Measurements from ENCODE around the gene STYXL2.

The STYXL2 gene

GRCh38 chr1:167082511-167083027 lies 11.3 kb upstream of the STYXL2 start:
- H3K36me3 ChIP-seq (ENCODE audit: insufficient read depth, low read length): no peaks in the 10 kb centered on the region
- no peaks in the 10 kb centered on the region for H3K4me1 ChIP-seq (ENCODE audit: insufficient read depth, low read length)
- no peaks in the 10 kb centered on the region for H3K27me3 ChIP-seq (ENCODE audit: control insufficient read depth in 1 of 2, insufficient read depth in 2 of 2, low read length in 2 of 2)
- no peaks in the 10 kb centered on the region for H3K9me3 ChIP-seq (ENCODE audit: low read length)
- H3K9ac ChIP-seq (ENCODE audit: low read length): no peak overlapping the region
- no peak overlapping the region for H3K27ac ChIP-seq (ENCODE audit: low read depth, low read length)
- no peak overlapping the region for H3K4me3 ChIP-seq (ENCODE audit: low read depth in 1 of 2, low read length in 2 of 2)

DNA sequence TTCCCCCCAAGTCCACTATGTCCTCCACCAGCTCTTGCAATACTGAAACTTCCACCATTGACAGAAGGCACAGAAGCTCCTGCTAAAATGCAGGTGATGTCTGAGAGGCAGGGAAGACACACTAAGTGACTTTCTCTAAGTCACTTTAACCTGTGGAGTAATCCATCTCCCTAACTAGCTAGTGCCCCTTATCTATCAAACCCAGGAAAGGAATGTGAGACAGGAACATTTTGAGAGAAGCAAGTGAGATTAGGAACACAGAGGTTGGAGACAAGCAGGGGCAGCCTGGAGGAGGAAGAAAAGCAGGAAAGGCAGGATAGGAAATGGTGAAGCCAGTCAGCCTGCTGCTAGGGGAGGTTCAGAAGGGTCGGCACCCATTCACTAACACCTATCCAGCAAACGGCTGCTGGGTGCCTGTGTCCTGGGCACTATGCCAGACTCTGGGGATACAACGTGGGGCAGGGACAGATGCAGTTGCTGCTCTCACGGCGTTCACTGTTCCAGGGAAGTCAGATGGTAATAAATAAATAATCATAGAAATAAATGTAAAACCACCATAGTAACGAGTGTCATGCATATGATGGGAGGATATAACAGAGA lies 10.7 kb upstream of the STYXL2 start:
- Histone ChIP-seq H3K4me3 (ENCODE audit: low read depth in 1 of 2, low read length in 2 of 2) (no peak overlapping the region), H3K27ac (ENCODE audit: low read depth, low read length) (no peak overlapping the region), H3K4me1 (ENCODE audit: insufficient read depth, low read length) (no peaks in the 10 kb centered on the region), H3K27me3 (ENCODE audit: control insufficient read depth in 1 of 2, insufficient read depth in 2 of 2, low read length in 2 of 2) (no peaks in the 10 kb centered on the region), H3K9me3 (ENCODE audit: low read length) (no peaks in the 10 kb centered on the region), H3K9ac (ENCODE audit: low read length) (no peak overlapping the region), H3K36me3 (ENCODE audit: insufficient read depth, low read length) (no peaks in the 10 kb centered on the region)

GRCh38 chr1:167083871-167084270 lies 10.0 kb upstream of the STYXL2 start:
- H3K27ac ChIP-seq (ENCODE audit: low read depth, low read length): no peak overlapping the region
- H3K9ac ChIP-seq (ENCODE audit: low read length): no peak overlapping the region
- no peaks in the 10 kb centered on the region for H3K9me3 ChIP-seq (ENCODE audit: low read length)

DNA sequence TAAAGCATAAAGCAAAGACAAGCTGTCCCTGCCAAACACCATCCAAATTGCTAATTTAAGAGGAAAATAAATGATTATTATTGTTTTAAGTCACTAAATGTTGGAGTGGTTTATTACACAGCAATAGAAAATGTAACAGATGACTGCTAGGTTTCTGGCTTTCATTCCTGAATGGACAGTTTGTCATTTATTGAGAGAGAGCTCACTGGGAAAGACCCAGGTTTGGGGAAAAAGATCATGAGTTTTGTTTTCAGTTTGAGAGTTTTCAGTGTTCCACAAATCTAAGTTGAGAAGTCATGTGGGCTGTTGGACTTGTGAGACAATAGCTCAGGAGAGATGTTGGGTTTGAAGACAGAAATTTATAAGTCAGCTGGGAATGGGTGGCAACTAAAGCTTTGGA lies 9.1 kb upstream of the STYXL2 start:
- H3K9me3 ChIP-seq (ENCODE audit: low read length): no peaks in the 10 kb centered on the region
- no peak overlapping the region for H3K27ac ChIP-seq (ENCODE audit: low read depth, low read length)
- no peak overlapping the region for H3K4me3 ChIP-seq (ENCODE audit: low read depth in 1 of 2, low read length in 2 of 2)
- no peaks in the 10 kb centered on the region for H3K36me3 ChIP-seq (ENCODE audit: insufficient read depth, low read length)
- H3K4me1 ChIP-seq (ENCODE audit: insufficient read depth, low read length): no peaks in the 10 kb centered on the region
- H3K27me3 ChIP-seq (ENCODE audit: control insufficient read depth in 1 of 2, insufficient read depth in 2 of 2, low read length in 2 of 2): no peaks in the 10 kb centered on the region
- H3K9ac ChIP-seq (ENCODE audit: low read length): no peak overlapping the region

More at GRCh38 chr1:167083871-167084270, 10.0 kb upstream of the STYXL2 start:
- no peaks in the 10 kb centered on the region for H3K27me3 ChIP-seq (ENCODE audit: control insufficient read depth in 1 of 2, insufficient read depth in 2 of 2, low read length in 2 of 2)
- no peaks in the 10 kb centered on the region for H3K4me1 ChIP-seq (ENCODE audit: insufficient read depth, low read length)
- H3K4me3 ChIP-seq (ENCODE audit: low read depth in 1 of 2, low read length in 2 of 2): no peak overlapping the region
- no peaks in the 10 kb centered on the region for H3K36me3 ChIP-seq (ENCODE audit: insufficient read depth, low read length)

DNA sequence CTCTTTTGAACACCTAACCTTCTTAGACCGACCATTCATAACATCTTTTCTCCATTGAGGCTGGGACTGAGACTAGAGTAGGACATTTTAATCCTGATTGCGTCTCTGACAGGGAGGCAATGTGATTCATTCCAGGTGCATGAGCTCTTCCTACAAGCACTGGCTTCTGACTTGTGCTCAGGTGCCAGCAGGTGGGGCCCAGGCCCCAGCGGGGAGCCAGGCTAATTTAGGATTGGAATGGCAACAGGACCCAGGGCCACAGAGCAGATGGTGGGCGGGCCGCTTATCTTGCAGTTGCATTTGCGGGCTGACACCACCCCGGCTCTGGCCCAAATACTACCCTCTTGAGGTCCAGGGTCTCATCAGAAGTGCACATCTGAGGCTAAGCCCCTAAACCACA lies 7.8 kb upstream of the STYXL2 start:
- H3K9me3 ChIP-seq (ENCODE audit: low read length): no peaks in the 10 kb centered on the region
- no peak overlapping the region for H3K9ac ChIP-seq (ENCODE audit: low read length)
- no peaks in the 10 kb centered on the region for H3K36me3 ChIP-seq (ENCODE audit: insufficient read depth, low read length)
- H3K27ac ChIP-seq (ENCODE audit: low read depth, low read length): no peak overlapping the region
- H3K27me3 ChIP-seq (ENCODE audit: control insufficient read depth in 1 of 2, insufficient read depth in 2 of 2, low read length in 2 of 2): no peaks in the 10 kb centered on the region
- H3K4me3 ChIP-seq (ENCODE audit: low read depth in 1 of 2, low read length in 2 of 2): no peak overlapping the region
- no peaks in the 10 kb centered on the region for H3K4me1 ChIP-seq (ENCODE audit: insufficient read depth, low read length)

GRCh38 chr1:167086768-167087167 lies 7.1 kb upstream of the STYXL2 start:
- H3K36me3 ChIP-seq (ENCODE audit: insufficient read depth, low read length): no peaks in the 10 kb centered on the region
- no peak overlapping the region for H3K4me3 ChIP-seq (ENCODE audit: low read depth in 1 of 2, low read length in 2 of 2)
- no peaks in the 10 kb centered on the region for H3K27me3 ChIP-seq (ENCODE audit: control insufficient read depth in 1 of 2, insufficient read depth in 2 of 2, low read length in 2 of 2)
- no peak overlapping the region for H3K9ac ChIP-seq (ENCODE audit: low read length)
- no peaks in the 10 kb centered on the region for H3K4me1 ChIP-seq (ENCODE audit: insufficient read depth, low read length)
- H3K9me3 ChIP-seq (ENCODE audit: low read length): no peaks in the 10 kb centered on the region
- no peak overlapping the region for H3K27ac ChIP-seq (ENCODE audit: low read depth, low read length)

- H3K36me3 ChIP-seq (ENCODE audit: insufficient read depth, low read length): no peaks in the 10 kb centered on the region
- no peaks in the 10 kb centered on the region for H3K4me1 ChIP-seq (ENCODE audit: insufficient read depth, low read length)
- no peak overlapping the region for H3K27ac ChIP-seq (ENCODE audit: low read depth, low read length)
- no peak overlapping the region for H3K4me3 ChIP-seq (ENCODE audit: low read depth in 1 of 2, low read length in 2 of 2)
- no peaks in the 10 kb centered on the region for H3K9me3 ChIP-seq (ENCODE audit: low read length)
- no peaks in the 10 kb centered on the region for H3K27me3 ChIP-seq (ENCODE audit: control insufficient read depth in 1 of 2, insufficient read depth in 2 of 2, low read length in 2 of 2)
- no peak overlapping the region for H3K9ac ChIP-seq (ENCODE audit: low read length)
Observed at GRCh38 chr1:167088746-167089417, 5.0 kb upstream of the STYXL2 start.

GRCh38 chr1:167089939-167090313 lies 3.9 kb upstream of the STYXL2 start:
- Histone ChIP-seq H3K4me3 (ENCODE audit: low read depth in 1 of 2, low read length in 2 of 2) (no peak overlapping the region), H3K9me3 (ENCODE audit: low read length) (no peaks in the 10 kb centered on the region), H3K9ac (ENCODE audit: low read length) (no peak overlapping the region), H3K27ac (ENCODE audit: low read depth, low read length) (no peak overlapping the region), H3K27me3 (ENCODE audit: control insufficient read depth in 1 of 2, insufficient read depth in 2 of 2, low read length in 2 of 2) (no peaks in the 10 kb centered on the region), H3K4me1 (ENCODE audit: insufficient read depth, low read length) (no peaks in the 10 kb centered on the region), H3K36me3 (ENCODE audit: insufficient read depth, low read length) (no peaks in the 10 kb centered on the region)

DNA sequence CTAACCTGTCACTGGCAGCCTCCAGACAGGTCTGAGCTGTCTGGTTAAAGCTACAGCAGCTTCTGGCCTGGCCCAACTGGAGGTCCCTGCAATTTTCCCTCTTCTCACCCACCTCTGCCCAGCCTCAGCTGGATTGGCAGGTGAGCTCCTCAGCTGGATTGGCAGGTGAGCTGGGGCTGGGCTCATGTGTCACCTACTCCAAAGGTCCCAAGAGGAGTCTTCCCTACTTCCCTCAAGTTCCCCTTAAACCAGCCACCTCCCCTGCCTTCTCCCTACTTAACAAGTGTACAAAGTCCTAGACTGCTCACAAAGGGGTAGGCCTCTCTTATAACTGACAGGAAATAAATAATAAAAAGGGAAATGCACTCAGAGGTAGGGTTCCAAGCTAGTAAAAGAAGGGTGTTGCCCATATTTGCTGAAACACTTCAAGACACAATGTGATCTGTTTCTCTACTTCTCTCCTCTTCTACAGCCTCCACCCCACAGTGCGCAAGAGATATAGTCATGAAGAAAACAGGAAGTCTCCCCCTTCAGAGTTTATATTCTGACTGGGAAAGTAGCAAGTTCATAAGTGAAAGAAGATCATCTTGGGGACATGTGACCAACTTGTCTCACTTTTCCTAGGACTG lies 3.4 kb upstream of the STYXL2 start, which contains the start of gene GPA33:
Gene GPA33 (minus strand): TSS at position 64 of the 629 bp plus-strand sequence. CDS start 90 bp downstream, outside the sequence.
- Histone ChIP-seq H3K4me3 (ENCODE audit: low read depth in 1 of 2, low read length in 2 of 2) (no peak within 1 kb of the TSS), H3K27ac (ENCODE audit: low read depth, low read length) (no peak within 1 kb of the TSS), H3K36me3 (ENCODE audit: insufficient read depth, low read length) (no peaks in the 10 kb centered on the region), H3K27me3 (ENCODE audit: control insufficient read depth in 1 of 2, insufficient read depth in 2 of 2, low read length in 2 of 2) (no peaks in the 10 kb centered on the region), H3K4me1 (ENCODE audit: insufficient read depth, low read length) (no peaks in the 10 kb centered on the region), H3K9ac (ENCODE audit: low read length) (no peak within 1 kb of the TSS), H3K9me3 (ENCODE audit: low read length) (no peaks in the 10 kb centered on the region)

- H3K27me3 ChIP-seq (ENCODE audit: control insufficient read depth in 1 of 2, insufficient read depth in 2 of 2, low read length in 2 of 2): no peaks in the 10 kb centered on the region
- H3K36me3 ChIP-seq (ENCODE audit: insufficient read depth, low read length): no peaks in the 10 kb centered on the region
- H3K4me3 ChIP-seq (ENCODE audit: low read depth in 1 of 2, low read length in 2 of 2): no peak overlapping the region
- H3K9ac ChIP-seq (ENCODE audit: low read length): no peak overlapping the region
- H3K9me3 ChIP-seq (ENCODE audit: low read length): no peaks in the 10 kb centered on the region
- H3K27ac ChIP-seq (ENCODE audit: low read depth, low read length): no peak overlapping the region
- H3K4me1 ChIP-seq (ENCODE audit: insufficient read depth, low read length): no peaks in the 10 kb centered on the region
Observed at GRCh38 chr1:167092653-167093052, 1.2 kb upstream of the STYXL2 start.

- H3K9ac ChIP-seq (ENCODE audit: low read length): no peak overlapping the region
- no peaks in the 10 kb centered on the region for H3K36me3 ChIP-seq (ENCODE audit: insufficient read depth, low read length)
- no peaks in the 10 kb centered on the region for H3K9me3 ChIP-seq (ENCODE audit: low read length)
- H3K4me3 ChIP-seq (ENCODE audit: low read depth in 1 of 2, low read length in 2 of 2): no peak overlapping the region
- no peaks in the 10 kb centered on the region for H3K4me1 ChIP-seq (ENCODE audit: insufficient read depth, low read length)
- H3K27ac ChIP-seq (ENCODE audit: low read depth, low read length): no peak overlapping the region
- no peaks in the 10 kb centered on the region for H3K27me3 ChIP-seq (ENCODE audit: control insufficient read depth in 1 of 2, insufficient read depth in 2 of 2, low read length in 2 of 2)
Observed at GRCh38 chr1:167094690-167095089, 815 bp downstream of the STYXL2 start.

Data from muscle layer of colon (tissue), 2 donors.